Ishikawa (cell line): ENCODE data around the gene PARD3.

Experiments used
- CEBPB ChIP-seq: IDR thresholded peaks from 2 replicates; pipeline ENCODE4 v1.6.1; 2012
- CREB1 ChIP-seq: IDR thresholded peaks from 2 replicates; pipeline ENCODE4 v1.6.1; 2012; ENCODE audit warnings: low read depth
- EGR1 ChIP-seq: IDR thresholded peaks from 2 replicates; pipeline ENCODE4 v1.6.1; 2012
- EP300 ChIP-seq: IDR thresholded peaks from 2 replicates; pipeline ENCODE4 v1.6.1; 2012; ENCODE audit warnings: borderline replicate concordance
- FOXM1 ChIP-seq: IDR thresholded peaks from 2 replicates; pipeline ENCODE4 v1.6.1; 2012; ENCODE audit warnings: low read depth, borderline replicate concordance
- MAX ChIP-seq: IDR thresholded peaks from 2 replicates; pipeline ENCODE4 v1.6.1; 2012
- NFIC ChIP-seq: IDR thresholded peaks from 2 replicates; pipeline ENCODE4 v1.6.1; 2012
- RAD21 ChIP-seq: IDR thresholded peaks from 2 replicates; pipeline ENCODE4 v1.6.1; 2012; ENCODE audit warnings: low read depth
- REST ChIP-seq: IDR thresholded peaks from 2 replicates; pipeline ENCODE4 v1.6.1; 2012; ENCODE audit warnings: low read depth, mild to moderate bottlenecking
- TAF1 ChIP-seq: IDR thresholded peaks from 2 replicates; pipeline ENCODE4 v1.6.1; 2012; ENCODE audit warnings: low read depth, mild to moderate bottlenecking
- TCF12 ChIP-seq: IDR thresholded peaks from 2 replicates; pipeline ENCODE4 v1.6.1; 2012; ENCODE audit warnings: low read depth
- TEAD4 ChIP-seq: IDR thresholded peaks from 2 replicates; pipeline ENCODE4 v1.6.1; 2012
- USF1 ChIP-seq: IDR thresholded peaks from 2 replicates; pipeline ENCODE4 v1.6.1; 2012
- YY1 ChIP-seq: IDR thresholded peaks from 2 replicates; pipeline ENCODE4 v1.6.1; 2012; ENCODE audit warnings: low read depth
- ZBTB7A ChIP-seq: IDR thresholded peaks from 2 replicates; pipeline ENCODE4 v1.6.1; 2012; ENCODE audit warnings: low read depth

PARD3 gene

GRCh38 chr10:34523017-34523767 is 291.9 kb downstream of the PARD3 start:
- TF ChIP-seq CREB1 (no peak), YY1 (no peak), ZBTB7A (no peak), RAD21 (no peak), TCF12 (no peak), EGR1 (no peak), CEBPB (no peak), FOXM1 (no peak), NFIC (no peak), EP300 (no peak), TEAD4 (no peak)

- TF ChIP-seq CREB1 (no peak), USF1 (no peak), REST (no peak), RAD21 (peak; percentile 53), FOXM1 (no peak), CEBPB (no peak), TEAD4 (no peak)
These were observed 292.6 kb downstream of the PARD3 start for GRCh38 chr10:34522546-34522945.

- TF ChIP-seq NFIC: no peak
- no peak for TF ChIP-seq TCF12
- no peak for TF ChIP-seq EGR1
- no peak for TF ChIP-seq TEAD4
- TF ChIP-seq YY1: no peak
- no peak for TF ChIP-seq CREB1
- no peak for TF ChIP-seq USF1
- TF ChIP-seq CEBPB: no peak
- no peak for TF ChIP-seq RAD21
- no peak for TF ChIP-seq MAX
- no peak for TF ChIP-seq TAF1
- TF ChIP-seq ZBTB7A: no peak
These were observed 294.6 kb downstream of the PARD3 start for GRCh38 chr10:34520510-34520909.

- TF ChIP-seq REST (no peak), NFIC (0 out of 2 replicates have a peak, but pooled peaks have one; percentile 16), TEAD4 (peak; percentile 83), CEBPB (peak; percentile 87), MAX (no peak), TCF12 (peak; percentile 70), YY1 (no peak), TAF1 (no peak), USF1 (peak; percentile 36; the same call in 1 of the 2 replicates), ZBTB7A (no peak), EGR1 (no peak), CREB1 (no peak), EP300 (peak; percentile 84), FOXM1 (peak; percentile 68; the same call in 1 of the 2 replicates), RAD21 (no peak)
These were observed 295.0 kb downstream of the PARD3 start for GRCh38 chr10:34520084-34520483.

- TF ChIP-seq EGR1 (no peak), CEBPB (no peak), TEAD4 (no peak), RAD21 (no peak), NFIC (no peak), EP300 (no peak), REST (no peak), CREB1 (no peak), TAF1 (no peak), TCF12 (no peak), USF1 (no peak), ZBTB7A (no peak), YY1 (no peak), MAX (no peak), FOXM1 (no peak)
These were observed 300.8 kb downstream of the PARD3 start for GRCh38 chr10:34514290-34514689.
